Epithelial cell of proximal tubule (primary cell): ENCODE results near the gene FNIP2. TPM values are rescaled to one million over a fixed set of nuclear protein-coding genes. Genes with fewer than 3 reads are reported as not detected.
"Not testable (repeated sequence)": the region's sequence is repeated elsewhere in the genome, so short reads cannot be mapped to it uniquely, and the experiment has no call there.

Source experiments
- DNase-seq: peaks from one replicate; pipeline ENCODE4 v3.0.0-alpha.2; 2011; ENCODE audit warnings: low read depth
- H3K4me3 ChIP-seq: 2 replicates; pipeline ENCODE4 v1.5.1; 2011; ENCODE audit warnings: low read depth, mild to moderate bottlenecking, low read length
- total RNA-seq: library from RNA; depleted of rRNA; stranded (reverse); fragments of >200 nt; gene quantifications from 2 replicates; pipeline ENCODE4 v1.2.3, GENCODE V29; 2015
- TF ChIP-seq, protein P1 (sequence below): conservative IDR thresholded peaks from 2 replicates; pipeline ENCODE4 v1.5.1; 2012; ENCODE audit warnings: low read depth, mild to moderate bottlenecking, low read length

FNIP2 gene
- total RNA-seq, 1 donor from 2014 or later: 16.2 TPM

DNA sequence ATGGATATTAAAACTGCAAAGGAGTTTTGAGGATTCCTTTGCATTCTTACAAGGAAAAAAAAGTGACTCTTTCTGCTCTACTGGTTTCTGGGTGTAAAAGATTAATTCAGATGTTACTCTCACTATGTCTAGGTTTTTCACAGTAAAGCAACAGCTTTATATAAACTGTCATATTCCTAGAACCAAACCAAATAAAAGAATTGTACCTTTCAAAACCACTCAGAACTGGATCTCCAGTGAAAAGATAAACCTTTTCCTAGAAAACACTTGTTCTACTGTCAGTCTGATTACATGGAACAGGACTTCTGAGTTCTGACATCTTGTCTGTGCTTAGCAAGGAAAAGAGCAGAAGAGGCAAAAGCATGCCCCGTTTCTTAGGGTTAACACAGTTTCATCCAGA is 40.6 kb upstream of the FNIP2 start:
- TF ChIP-seq, protein P1, sequence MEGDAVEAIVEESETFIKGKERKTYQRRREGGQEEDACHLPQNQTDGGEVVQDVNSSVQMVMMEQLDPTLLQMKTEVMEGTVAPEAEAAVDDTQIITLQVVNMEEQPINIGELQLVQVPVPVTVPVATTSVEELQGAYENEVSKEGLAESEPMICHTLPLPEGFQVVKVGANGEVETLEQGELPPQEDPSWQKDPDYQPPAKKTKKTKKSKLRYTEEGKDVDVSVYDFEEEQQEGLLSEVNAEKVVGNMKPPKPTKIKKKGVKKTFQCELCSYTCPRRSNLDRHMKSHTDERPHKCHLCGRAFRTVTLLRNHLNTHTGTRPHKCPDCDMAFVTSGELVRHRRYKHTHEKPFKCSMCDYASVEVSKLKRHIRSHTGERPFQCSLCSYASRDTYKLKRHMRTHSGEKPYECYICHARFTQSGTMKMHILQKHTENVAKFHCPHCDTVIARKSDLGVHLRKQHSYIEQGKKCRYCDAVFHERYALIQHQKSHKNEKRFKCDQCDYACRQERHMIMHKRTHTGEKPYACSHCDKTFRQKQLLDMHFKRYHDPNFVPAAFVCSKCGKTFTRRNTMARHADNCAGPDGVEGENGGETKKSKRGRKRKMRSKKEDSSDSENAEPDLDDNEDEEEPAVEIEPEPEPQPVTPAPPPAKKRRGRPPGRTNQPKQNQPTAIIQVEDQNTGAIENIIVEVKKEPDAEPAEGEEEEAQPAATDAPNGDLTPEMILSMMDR: no peak
- no peak for DNase-seq
- H3K4me3 ChIP-seq: no peak overlapping the region

DNA sequence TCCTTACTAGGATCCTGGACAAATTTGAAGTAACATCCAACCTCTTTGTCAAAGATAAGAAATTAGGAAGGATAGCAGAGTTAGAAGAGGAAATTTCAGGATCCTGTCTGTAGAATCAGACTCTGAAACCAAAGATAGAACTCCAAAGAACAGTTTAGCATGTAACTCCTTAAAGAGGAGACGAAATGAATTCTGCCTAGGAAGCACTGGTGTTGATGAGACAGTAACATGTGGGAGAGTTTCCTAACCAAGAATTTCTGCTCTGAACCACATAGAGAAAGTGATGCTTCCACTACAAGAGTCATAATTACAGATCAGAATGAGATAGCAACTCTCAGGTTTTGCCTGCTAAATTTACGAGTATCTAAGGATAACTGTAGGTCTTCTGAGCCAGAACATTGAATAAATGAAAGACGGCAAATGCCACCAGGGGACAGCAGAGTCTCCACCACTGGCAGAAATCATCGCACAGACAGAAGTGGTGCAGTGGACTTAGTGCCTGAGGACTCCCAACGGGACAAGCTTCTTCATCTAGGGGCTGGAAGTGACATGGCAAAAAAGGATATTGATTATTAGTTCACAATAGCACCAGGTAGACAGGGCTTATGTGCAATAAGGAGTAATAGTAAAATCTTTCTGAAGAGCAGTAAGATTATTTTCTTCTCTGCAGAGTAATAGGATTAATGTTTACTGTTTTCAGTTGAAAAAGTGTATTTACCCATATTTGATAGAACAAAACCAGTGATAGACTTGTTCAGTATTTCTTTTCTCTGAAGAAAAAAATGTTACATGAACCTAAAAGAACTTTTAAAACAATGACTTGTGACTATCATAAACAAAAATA is 38.9 kb upstream of the FNIP2 start:
- no peak overlapping the region for H3K4me3 ChIP-seq
- DNase-seq: peak; percentile 40
- TF ChIP-seq, protein P1: peak; percentile 94

- no peak for DNase-seq
Measured at GRCh38 chr4:158738866-158739265, 30.0 kb upstream of the FNIP2 start.

DNA sequence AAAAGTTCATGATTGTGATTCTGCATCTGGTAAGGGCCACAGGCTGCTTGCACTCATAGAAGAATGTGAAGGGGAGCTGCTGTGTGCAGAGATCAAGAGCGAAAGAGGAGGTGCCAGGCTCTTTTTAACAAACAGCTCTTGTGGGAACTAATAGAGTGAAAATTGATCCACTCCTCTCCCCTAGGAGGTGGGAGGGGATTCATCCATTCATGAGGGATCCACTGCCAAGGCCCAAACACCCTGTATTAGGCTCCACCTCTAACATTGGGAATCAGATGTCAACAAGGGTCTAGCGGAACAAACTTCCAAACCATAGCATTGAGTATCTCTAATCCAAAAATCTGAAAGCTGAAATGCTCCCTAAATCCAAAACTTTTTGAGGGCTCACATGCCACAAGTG is 29.2 kb upstream of the FNIP2 start:
- TF ChIP-seq, protein P1: no peak
- H3K4me3 ChIP-seq: no peak overlapping the region
- no peak for DNase-seq

More at GRCh38 chr4:158738866-158739265, 30.0 kb upstream of the FNIP2 start:
- TF ChIP-seq, protein P1: no peak
- no peak overlapping the region for H3K4me3 ChIP-seq

- TF ChIP-seq, protein P1: no peak
- H3K4me3 ChIP-seq: no peak overlapping the region
- no peak for DNase-seq
Measured at GRCh38 chr4:158741326-158742021, 27.4 kb upstream of the FNIP2 start.

GRCh38 chr4:158746537-158746936 is 22.3 kb upstream of the FNIP2 start:
- not testable (repeated sequence) for DNase-seq, H3K4me3 ChIP-seq

GRCh38 chr4:158750379-158750778 is 18.4 kb upstream of the FNIP2 start:
- no peak overlapping the region for H3K4me3 ChIP-seq
- DNase-seq: no peak

More at GRCh38 chr4:158750379-158750778, 18.4 kb upstream of the FNIP2 start:
- TF ChIP-seq, protein P1: no peak
